ENCODE measurements around the gene PNKD. TPM values are rescaled to one million over a fixed set of nuclear protein-coding genes. Genes with fewer than 3 reads are reported as not detected.

Gene PNKD
- total RNA-seq, 1 experiment from 2014 or later = 54.2 TPM

- peak; percentile 95 for DNase-seq (ENCODE audit: low read depth)
Observed at GRCh38 chr2:218395826-218396687, 125.7 kb downstream of the PNKD start.

Other genes starting within 250 kb of the PNKD start
- gene RUFY4, start 201.3 kb upstream of the PNKD start, total RNA-seq (2014; rRNA removed) = not detected in 2 replicates
- not detected in 2 replicates for gene CXCR2, start 144.5 kb upstream of the PNKD start, total RNA-seq (2014; rRNA removed)
- not detected in 2 replicates for gene CXCR1, start 103.6 kb upstream of the PNKD start, total RNA-seq (2014; rRNA removed)
- gene ARPC2, start 53.3 kb upstream of the PNKD start, total RNA-seq (2014; rRNA removed) = 499 and 526 TPM in 2 replicates
- gene GPBAR1, start 9.5 kb upstream of the PNKD start, total RNA-seq (2014; rRNA removed) = 0.06 TPM in 1 of 2 replicates, not detected in the other
- gene AAMP, start 382 bp upstream of the PNKD start, total RNA-seq (2014; rRNA removed) = 168 and 170 TPM in 2 replicates
- gene TMBIM1, start 22.0 kb downstream of the PNKD start, total RNA-seq (2014; rRNA removed) = 148 and 158 TPM in 2 replicates
- not detected in 2 replicates for gene CATIP, start 86.3 kb downstream of the PNKD start, total RNA-seq (2014; rRNA removed)
- gene SLC11A1, start 111.8 kb downstream of the PNKD start, total RNA-seq (2014; rRNA removed) = 0.11 and 0.13 TPM in 2 replicates
- 69.7 and 74.1 TPM in 2 replicates for gene CTDSP1, start 129.3 kb downstream of the PNKD start, total RNA-seq (2014; rRNA removed)
- gene VIL1, start 148.6 kb downstream of the PNKD start, total RNA-seq (2014; rRNA removed) = not detected in 2 replicates